RKO (cell line): ENCODE results near the gene DBNL.
"Not testable (repeated sequence)": the region's sequence is repeated elsewhere in the genome, so short reads cannot be mapped to it uniquely, and the experiment has no call there.

Experiments
- DNase-seq: peaks from one replicate; pipeline ENCODE4 v3.0.0-alpha.2; 2016; ENCODE audit warnings: low spot score

The DBNL gene

GRCh38 chr7:44044315-44045225 is at the start of gene DBNL:
Gene DBNL (plus strand): TSS chr7:44044702. CDS start chr7:44044738, 36 bp downstream.
- peak; percentile 93 for DNase-seq

DNA sequence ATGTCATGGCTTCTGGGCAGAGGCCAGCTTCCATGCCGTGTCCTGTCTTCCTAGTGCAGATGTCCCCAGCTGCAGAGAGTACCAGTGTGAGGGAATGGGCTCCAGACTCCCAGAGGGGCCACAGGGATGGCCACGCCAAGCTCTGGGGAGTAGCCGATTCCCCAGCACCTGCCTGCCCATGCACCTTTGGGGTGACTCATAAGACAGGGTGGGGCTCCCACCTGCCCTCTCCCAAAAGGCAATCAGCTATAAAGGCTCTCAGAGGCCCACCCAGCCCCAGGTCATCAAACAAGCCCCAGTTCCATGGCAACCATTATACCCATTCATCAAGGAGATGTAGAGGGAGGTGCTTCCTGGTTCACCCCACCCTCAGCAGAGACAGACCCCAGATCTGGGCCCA is 47.0 kb upstream of the DBNL start, which contains the start of gene SPDYE1:
Gene SPDYE1 (plus strand): TSS at position 366 of the 400 bp plus-strand sequence. CDS start 2,053 bp downstream, outside the sequence.
- DNase-seq: not testable (repeated sequence)

DNA sequence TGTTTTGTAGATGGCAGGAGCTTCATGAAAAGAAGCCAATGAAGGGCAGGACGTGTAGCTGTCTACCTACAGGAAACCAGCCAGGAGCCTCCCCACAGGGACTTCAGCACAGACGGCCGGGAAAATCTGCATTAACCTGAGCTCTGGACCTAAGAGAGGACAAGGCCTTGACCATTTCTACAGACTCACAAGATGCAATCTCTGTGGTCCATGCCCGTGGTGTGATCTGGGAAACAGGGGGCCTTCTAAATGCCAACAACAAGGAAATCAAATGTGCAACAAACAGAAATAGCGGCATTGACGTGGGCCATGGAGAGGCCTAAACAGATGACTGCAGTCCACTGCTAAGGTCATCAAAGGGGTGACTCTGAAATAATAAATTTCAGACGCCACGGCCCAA is 32.4 kb upstream of the DBNL start:
- not testable (repeated sequence) for DNase-seq

DNA sequence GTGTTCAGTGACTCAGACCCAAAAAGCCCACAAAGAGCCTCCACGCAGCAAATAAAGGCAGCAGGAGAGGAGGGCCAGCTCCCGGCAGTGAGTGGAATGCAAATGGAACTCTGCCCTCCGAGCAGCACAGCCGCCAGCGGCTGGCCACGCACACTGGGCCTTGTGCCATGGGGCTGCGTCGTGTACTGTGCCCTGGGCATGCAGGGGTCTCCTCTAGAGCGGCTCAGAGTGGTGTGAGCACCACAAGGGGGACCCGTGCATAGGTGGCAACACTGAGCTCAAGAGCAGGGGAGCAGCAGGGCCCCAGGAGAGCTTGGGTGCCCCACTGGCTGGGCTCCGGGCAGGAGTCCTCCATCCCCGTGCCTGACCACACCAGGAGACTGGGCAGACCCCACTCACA is 29.4 kb upstream of the DBNL start:
- not testable (repeated sequence) for DNase-seq

DNA sequence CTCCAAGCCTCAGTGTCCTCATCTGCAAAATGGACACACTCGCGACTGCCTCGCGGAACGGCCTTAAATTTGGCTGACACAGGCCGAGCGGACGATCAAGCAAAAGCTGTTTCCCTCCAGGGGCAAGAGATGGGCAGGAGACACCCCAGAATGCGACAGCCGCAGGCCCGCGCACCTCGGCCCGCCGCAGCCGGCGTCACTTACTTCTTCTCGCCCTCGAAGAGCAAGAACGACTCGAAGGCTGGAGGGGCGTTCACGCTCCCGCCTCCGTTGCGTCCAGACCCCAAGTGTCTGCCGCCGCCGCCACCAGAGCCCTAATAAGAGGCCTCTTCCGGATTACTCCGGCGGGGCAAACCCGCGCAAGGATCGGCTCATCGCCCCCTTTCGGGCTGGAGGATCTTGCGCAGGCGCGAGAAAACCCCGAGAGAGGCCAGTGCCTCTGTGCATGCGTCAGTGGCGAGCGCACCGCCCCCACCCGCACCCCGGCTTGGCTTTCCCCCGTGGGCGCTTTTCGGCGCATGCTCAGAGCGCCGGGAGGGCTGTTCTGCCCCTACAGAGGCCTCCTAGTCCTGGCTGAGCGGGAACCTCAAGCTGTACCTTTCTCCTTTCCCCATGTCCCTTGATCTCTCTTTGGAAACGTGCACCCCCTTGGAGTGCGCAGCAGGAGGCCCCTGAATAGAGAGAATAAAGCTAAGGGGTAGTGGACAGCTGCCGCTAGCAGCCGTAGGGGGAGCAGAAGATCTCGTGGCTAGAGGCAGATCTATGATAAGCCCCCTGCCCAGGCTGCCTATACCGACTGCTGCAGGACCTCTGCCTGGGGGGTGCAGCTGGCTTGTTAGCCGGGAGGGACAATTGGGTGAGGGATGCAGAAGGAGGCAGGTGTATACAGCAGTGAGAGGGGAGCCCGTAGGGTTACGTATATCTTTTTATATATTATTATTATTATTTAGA is 25.4 kb upstream of the DBNL start:
- DNase-seq: peak; percentile 94

DNA sequence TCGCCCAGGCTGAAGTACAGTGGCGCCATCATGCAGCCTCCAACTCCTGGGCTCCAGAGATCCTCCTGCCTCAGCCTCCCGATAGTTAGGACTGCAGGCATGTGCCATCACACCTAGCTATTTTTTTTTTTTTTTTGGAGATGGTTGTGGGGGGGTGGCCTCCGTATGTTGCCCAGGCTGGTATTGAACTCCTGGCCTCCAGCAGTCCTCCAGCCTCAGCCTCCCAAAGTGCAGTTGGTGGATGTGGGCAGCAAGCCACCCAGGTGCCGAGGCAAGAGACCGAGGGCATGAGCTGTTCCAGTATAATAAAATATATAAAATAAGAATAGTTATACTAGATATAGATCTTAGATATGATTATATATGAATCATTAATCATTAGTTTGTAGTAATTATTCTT is 24.7 kb upstream of the DBNL start:
- not testable (repeated sequence) for DNase-seq

DNA sequence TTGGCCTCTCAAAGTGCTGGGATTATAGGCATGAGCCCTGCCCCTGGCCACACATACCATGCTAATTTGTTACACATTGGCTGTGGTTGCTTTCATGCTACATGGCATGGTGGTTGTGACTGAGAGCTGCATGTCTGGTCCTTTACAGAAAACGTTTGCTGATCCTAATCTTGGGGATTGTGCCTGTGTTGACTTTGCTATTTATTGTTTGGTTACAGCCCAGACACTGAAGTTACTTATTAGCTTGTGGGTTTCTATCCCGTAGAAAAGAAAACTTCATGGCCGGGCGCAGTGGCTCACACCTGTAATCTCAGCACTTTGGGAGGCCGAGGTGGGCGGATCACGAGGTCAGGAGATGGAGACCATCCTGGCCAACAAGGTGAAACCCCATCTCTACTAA is 22.4 kb upstream of the DBNL start:
- not testable (repeated sequence) for DNase-seq

DNA sequence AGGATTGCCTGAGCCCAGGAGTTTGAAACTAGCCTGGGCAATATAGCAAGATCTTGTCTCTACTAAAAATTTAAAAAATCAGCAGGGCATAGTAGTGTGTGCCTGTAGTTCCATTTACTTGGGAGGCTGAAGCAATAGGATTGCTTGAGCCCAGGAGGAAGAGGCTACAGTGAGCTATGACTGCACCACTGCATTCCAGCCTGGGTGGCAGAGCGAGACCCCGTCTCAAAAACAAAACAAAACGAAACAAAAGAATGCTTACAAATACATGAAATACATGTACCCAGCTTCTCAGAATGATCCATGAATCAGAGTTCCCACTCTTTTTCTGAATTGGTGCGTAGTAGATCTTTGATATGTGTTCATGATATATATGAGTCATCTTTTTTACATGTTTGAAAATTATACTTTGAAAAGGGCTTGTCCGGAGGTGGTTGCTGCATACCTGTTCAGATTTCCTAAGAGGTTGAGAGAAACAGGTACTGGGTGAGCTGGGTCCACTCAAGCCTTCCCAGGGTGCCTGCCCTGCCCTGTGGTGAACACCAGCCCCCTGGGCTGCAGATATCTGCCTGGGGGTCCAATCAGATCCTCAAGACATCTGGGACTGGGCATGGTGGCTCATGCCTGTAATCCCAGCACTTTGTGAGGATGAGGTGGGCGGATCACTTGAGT is 21.6 kb upstream of the DBNL start:
- not testable (repeated sequence) for DNase-seq

GRCh38 chr7:44029433-44029832 is 15.1 kb upstream of the DBNL start:
- not testable (repeated sequence) for DNase-seq

DNA sequence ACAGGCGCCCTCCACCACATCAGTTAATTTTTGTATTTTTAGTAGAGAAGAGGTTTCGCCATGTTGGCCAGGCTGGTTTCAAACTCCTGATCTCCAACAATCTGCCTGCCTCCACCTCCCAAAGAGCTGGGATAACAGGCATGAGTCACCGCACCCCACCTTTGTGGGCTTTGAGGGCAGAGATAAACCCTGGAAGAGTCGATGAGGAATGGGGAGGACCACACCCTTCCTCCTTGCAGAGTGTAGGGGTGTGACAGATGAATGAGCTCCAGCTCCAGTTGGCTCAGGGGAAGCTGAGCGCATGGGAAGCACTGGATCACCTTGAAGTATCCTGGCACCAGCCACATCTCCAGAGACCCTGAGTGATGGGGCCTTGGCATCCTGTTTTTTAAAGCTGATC is 14.5 kb upstream of the DBNL start:
- not testable (repeated sequence) for DNase-seq

DNA sequence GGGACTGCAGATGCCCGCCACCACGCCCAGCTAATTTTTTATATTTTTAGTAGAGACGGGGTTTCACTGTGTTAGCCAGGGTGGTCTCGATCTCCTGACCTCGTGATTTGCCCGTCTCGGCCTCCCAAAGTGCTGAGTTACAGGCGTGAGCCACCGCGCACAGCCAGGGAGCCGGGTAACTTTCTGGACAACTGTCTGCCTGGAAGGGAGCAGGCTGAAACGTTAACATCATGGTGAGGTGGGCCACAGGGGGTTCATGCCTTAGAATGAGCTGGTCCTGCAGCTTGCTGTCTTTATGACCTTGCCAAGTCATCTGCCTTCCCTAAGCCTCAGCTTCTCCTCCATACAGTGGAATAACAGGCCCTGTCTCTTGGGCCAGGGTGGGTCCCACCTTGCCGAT is 13.2 kb upstream of the DBNL start:
- not testable (repeated sequence) for DNase-seq

DNA sequence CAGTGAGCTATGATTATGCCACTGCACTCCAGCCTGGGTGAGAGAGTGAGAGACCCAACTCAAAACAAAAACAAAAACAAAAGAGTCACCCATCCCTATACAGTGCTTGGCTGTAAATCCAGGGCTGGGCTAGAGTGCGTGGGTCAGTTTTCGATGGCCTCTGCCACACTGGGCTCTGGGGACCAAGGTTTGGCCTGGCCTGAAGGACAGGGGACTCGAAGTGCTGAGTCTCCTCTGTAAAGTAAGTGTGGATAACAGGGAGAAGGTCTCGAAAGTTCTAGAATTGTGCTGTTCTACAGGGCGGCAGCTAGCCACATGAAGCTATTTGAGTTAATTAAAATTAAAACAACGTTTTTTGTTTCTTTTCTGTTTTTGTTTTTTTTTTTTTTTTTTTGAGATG is 12.5 kb upstream of the DBNL start:
- not testable (repeated sequence) for DNase-seq

DNA sequence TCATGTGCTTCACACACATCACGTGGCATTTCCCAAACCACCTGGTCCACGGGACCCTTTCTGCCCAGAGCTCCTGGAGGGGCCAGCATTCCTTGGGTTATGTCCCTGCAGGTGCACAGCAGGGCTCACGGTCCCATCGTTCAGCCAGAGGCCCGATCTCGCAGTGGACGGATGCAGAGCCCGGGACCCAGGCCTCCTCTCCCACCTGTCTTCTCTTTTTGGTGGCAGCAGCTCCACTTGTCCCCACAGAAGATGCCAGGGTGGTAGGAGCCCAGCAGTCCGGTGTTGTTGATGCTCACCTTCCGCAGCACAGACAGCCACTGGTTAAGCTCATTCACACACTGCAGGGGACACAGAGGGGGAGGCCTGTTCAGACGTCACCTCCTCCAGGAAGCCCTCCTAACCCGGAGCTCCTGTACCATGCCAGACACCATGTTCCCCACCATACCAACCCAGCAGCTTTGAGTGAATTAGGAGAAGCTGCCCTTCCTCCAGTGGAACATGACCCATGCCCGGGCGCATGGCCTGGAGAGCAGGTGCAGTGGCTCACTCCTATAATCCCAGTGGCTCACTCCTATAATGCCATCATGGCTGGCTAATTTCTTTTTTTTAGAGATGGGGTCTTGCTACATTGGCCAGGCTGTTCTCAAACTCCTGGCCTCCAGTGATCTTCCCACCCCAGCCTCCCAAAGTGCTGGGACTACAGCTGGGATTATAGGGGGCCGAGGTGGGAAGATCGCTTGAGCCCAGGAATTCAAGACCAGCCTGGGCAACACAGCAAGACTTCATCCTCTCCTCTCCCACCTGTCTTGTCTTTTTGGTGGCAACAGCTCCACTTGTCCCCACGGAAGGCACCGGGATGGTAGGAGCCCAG is 10.3 kb upstream of the DBNL start:
- not testable (repeated sequence) for DNase-seq

DNA sequence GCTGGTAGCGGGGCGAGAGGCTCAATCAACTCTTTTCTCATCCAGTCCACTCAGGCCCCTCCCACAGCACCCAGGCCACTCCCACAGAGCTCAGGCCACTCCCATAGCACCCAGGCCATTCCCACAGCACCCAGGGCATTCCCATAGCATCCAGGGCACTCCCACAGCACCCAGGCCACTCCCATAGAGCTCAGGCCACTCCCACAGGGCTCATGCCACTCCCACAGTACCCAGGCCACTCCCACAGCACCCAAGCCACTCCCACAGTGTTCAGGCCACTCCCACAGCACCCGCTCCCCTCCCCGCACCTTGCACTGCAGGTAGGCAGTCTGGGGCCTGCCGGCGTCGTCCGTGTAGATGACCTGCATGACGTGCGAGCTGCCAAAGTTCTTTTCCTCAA is 8.1 kb upstream of the DBNL start:
- DNase-seq: not testable (repeated sequence)

- not testable (repeated sequence) for DNase-seq
Measured at GRCh38 chr7:44037951-44038350, 6.6 kb upstream of the DBNL start.

GRCh38 chr7:44038553-44038952 is 5.9 kb upstream of the DBNL start:
- not testable (repeated sequence) for DNase-seq

DNA sequence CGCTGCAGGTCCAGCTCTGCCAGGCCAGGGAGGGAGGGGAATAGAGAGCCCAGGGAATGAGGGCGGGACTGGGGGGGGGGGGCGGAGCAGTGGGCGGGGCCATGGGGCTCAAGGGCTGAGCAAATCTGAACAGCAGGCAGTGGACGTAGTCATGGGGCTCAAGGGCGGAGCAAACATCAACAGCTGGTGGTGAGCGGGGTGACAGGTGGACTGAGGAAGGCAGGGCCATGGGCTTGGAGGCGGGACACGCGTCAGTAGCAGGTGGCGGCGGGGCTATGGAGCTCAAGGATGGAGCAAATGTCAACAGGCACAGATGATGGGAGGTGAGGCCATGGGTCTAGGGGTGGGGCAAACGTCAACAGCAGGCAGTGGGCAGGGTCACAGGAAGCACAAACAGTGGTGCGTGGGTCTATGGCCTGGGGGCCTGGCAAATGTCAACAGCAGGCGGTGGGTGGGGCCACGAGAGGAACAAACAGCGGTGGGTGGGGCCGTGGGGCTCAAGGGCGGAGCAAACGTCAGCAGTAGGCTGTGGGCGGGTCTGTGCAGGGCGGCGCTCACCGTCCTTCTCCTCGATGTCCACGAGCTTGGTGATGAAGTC is 5.4 kb upstream of the DBNL start:
- DNase-seq: peak; percentile 38

GRCh38 chr7:44039800-44040492 is 4.6 kb upstream of the DBNL start:
- not testable (repeated sequence) for DNase-seq

DNA sequence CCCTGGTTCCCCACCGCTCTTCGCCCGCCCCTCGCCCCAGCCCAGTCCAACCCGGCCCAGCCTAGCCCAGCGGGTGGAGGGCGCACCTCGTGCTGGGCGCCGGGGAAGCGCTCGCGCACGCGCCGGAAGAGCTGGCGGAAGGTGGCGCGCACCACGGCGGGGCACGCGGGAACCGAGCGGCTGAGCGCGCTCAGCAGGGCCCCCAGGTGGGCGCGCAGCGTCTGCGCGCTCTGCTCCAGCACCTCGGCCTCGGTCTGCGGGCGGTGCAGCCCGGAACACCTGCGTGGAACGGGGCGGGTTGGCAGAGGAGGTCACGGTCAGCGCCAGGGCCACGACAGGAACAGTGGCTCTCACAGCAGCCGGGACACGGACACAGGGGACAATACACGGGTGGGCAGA is 4.0 kb upstream of the DBNL start:
- not testable (repeated sequence) for DNase-seq

DNA sequence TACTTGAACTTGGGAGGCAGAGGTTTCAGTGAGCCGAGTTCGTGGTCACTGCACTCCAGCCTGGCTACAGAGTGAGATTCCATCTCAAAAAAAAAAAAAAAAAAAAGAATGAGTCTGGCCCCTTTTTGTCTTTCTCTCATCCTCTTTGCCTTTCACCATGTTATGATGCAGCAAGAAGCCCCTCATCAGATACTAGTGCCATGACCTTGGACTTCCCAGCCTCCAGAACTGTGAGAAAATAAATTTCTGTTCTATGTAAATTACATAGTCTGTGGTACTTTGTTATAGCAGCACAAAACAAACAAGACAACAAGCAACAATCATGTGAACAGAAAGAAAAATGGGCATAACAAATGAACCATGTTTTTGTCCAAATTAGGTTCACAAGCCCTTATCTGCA is 2.3 kb upstream of the DBNL start:
- no peak for DNase-seq
